IPS-15b (cell line): ENCODE measurements around the gene LMBRD2.
A peak's percentile ranks its signal among the peaks of the same experiment; 100 is the strongest.
"Not testable (repeated sequence)": the region's sequence is repeated elsewhere in the genome, so short reads cannot be mapped to it uniquely, and the experiment has no call there.

ENCODE experiments used
- H3K27me3 ChIP-seq: one replicate; pipeline ENCODE4 v1.6.1; 2013; ENCODE audit warnings: low read length; ENCODE audit not compliant: control insufficient read depth, insufficient read depth
- H3K36me3 ChIP-seq: one replicate; pipeline ENCODE4 v1.6.1; 2013; ENCODE audit warnings: low read length; ENCODE audit not compliant: control insufficient read depth, insufficient read depth
- H3K4me1 ChIP-seq: one replicate; pipeline ENCODE4 v1.6.1; 2013; ENCODE audit warnings: mild to moderate bottlenecking, low read length; ENCODE audit not compliant: control insufficient read depth, insufficient read depth
- H3K4me3 ChIP-seq: one replicate; pipeline ENCODE4 v1.5.1; 2013; ENCODE audit warnings: low read depth, low read length
- H3K9ac ChIP-seq: one replicate; pipeline ENCODE4 v1.6.1; 2013; ENCODE audit warnings: low read depth, mild to moderate bottlenecking, low read length
- H3K9me3 ChIP-seq: one replicate; pipeline ENCODE4 v1.6.1; 2013; ENCODE audit warnings: mild to moderate bottlenecking, low read length; ENCODE audit not compliant: control insufficient read depth, insufficient read depth

Gene LMBRD2

GRCh38 chr5:36151434-36152323 lies at the start of gene LMBRD2, which contains the start of gene SKP2:
Gene LMBRD2 (minus strand): TSS chr5:36151887. CDS start chr5:36143349, 8,538 bp downstream.
Gene SKP2 (plus strand): TSS chr5:36152111. CDS start chr5:36152263, 152 bp downstream.
- H3K27me3 ChIP-seq: no peaks in the 10 kb centered on the region
- no peaks in the 10 kb centered on the region for H3K9me3 ChIP-seq
- peaks cover under 1% of the 10 kb centered on the region for H3K36me3 ChIP-seq
- peak within 1 kb of the TSS; percentile 92 for H3K4me3 ChIP-seq
- H3K4me1 ChIP-seq: no peaks in the 10 kb centered on the region
- H3K9ac ChIP-seq: peak within 1 kb of the TSS; percentile 88

DNA sequence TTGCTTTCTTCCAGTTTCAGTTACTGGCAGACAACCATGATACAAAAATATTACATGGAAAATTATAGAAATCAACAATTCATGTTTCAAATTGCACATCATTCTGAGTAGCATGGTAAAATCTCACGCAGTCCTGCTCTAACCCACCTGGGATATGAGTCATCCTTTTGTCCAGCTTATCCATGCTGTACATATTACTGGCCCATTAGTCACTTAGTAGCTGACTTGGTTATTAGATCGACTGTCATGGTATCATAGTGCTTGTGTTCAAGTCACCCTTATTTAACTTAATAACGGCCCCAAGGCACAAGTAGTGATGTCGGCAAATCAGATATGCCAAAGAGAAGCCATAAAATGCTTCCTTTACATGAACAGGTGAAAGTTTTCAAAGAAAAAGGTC lies 48.8 kb upstream of the LMBRD2 start:
- Histone ChIP-seq H3K27me3 (no peaks in the 10 kb centered on the region), H3K4me3 (no peak overlapping the region), H3K9ac (no peak overlapping the region), H3K36me3 (no peaks in the 10 kb centered on the region), H3K9me3 (no peaks in the 10 kb centered on the region), H3K4me1 (no peaks in the 10 kb centered on the region)

DNA sequence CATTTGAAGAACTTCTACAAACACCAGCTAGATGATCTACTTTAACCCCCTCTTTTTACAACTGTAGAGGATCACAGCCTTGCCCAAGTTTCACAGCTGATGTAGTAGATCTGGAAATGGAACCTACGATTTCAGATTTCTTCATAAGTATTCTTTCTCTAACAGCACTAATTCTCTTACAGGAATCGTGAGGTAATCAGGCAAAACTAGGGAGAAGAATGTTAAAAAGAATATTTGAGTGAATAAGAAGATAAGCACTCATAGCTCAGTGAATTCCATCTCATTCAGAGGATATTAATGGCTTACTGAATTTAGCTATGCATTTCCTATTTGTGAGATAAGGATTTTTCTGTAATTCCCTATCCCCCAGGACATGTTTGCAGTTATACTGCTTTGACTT lies 47.9 kb upstream of the LMBRD2 start:
- Histone ChIP-seq H3K36me3 (no peaks in the 10 kb centered on the region), H3K9me3 (no peaks in the 10 kb centered on the region), H3K4me3 (no peak overlapping the region), H3K4me1 (no peaks in the 10 kb centered on the region), H3K27me3 (no peaks in the 10 kb centered on the region), H3K9ac (no peak overlapping the region)

GRCh38 chr5:36198783-36199182 lies 47.1 kb upstream of the LMBRD2 start:
- H3K4me1 ChIP-seq, H3K9me3 ChIP-seq, H3K9ac ChIP-seq, H3K36me3 ChIP-seq, H3K27me3 ChIP-seq, H3K4me3 ChIP-seq: not testable (repeated sequence)

GRCh38 chr5:36198281-36198680 lies 46.6 kb upstream of the LMBRD2 start:
- no peaks in the 10 kb centered on the region for H3K4me1 ChIP-seq
- H3K9ac ChIP-seq: no peak overlapping the region
- no peaks in the 10 kb centered on the region for H3K9me3 ChIP-seq
- H3K4me3 ChIP-seq: no peak overlapping the region
- no peaks in the 10 kb centered on the region for H3K36me3 ChIP-seq
- no peaks in the 10 kb centered on the region for H3K27me3 ChIP-seq

DNA sequence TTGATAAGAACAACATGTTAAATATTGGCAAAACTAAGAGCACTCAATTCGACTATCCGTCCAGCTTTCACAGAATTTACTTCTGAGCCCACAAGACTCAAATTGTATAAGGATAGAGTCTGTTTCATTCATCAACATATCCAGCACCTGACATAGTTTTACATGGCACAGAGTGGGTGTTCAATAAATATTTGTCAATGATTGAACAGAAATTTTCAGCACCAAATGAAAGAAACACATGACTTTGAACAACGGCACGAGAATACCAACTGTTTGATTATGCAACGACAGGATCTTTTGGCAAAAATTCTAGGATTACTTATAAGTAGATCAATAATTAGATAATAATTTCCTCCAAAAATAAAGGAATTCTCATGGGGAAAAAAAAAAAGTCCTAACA lies 42.1 kb upstream of the LMBRD2 start:
- no peaks in the 10 kb centered on the region for H3K4me1 ChIP-seq
- no peaks in the 10 kb centered on the region for H3K36me3 ChIP-seq
- H3K4me3 ChIP-seq: no peak overlapping the region
- H3K9me3 ChIP-seq: peaks cover 3% of the 10 kb centered on the region
- no peaks in the 10 kb centered on the region for H3K27me3 ChIP-seq
- no peak overlapping the region for H3K9ac ChIP-seq

DNA sequence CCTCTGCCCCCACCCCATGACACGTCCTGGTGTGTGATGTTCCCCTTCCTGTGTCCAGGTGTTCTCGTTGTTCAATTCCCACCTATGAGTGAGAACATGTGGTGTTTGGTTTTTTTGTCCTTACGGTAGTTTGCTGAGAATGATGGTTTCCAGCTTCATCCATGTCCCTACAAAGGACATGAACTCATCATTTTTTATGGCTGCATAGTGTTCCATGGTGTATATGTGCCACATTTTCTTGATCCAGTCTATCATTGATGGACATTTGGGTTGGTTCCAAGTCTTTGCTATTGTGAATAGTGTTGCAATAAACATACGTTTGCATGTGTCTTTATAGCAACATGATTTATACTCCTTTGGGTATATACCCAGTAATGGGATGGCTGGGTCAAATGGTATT lies 32.7 kb upstream of the LMBRD2 start:
- not testable (repeated sequence) for H3K9ac ChIP-seq, H3K36me3 ChIP-seq, H3K4me3 ChIP-seq

DNA sequence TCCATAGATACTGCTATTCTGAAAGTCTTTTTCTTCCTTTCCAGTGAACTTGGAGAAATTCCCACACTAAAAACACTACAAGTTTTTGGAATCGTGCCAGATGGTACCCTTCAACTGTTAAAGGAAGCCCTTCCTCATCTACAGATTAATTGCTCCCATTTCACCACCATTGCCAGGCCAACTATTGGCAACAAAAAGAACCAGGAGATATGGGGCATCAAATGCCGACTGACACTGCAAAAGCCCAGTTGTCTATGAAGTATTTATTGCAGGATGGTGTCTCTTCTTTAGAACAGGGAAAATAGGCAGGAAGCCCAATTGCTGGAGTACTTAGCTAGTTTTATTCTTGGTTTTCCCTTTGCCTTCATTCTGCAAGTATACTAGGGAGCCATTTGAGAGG lies 30.1 kb upstream of the LMBRD2 start:
- no peaks in the 10 kb centered on the region for H3K27me3 ChIP-seq
- H3K36me3 ChIP-seq: peaks cover 3% of the 10 kb centered on the region
- no peaks in the 10 kb centered on the region for H3K9me3 ChIP-seq
- no peak overlapping the region for H3K4me3 ChIP-seq
- no peak overlapping the region for H3K9ac ChIP-seq
- no peaks in the 10 kb centered on the region for H3K4me1 ChIP-seq

More for the DNA sequence above, 32.7 kb upstream of the LMBRD2 start:
- H3K9me3 ChIP-seq, H3K4me1 ChIP-seq, H3K27me3 ChIP-seq: not testable (repeated sequence)

GRCh38 chr5:36180556-36181350 lies 29.1 kb upstream of the LMBRD2 start:
- H3K9ac ChIP-seq: no peak overlapping the region
- H3K36me3 ChIP-seq: peaks cover 3% of the 10 kb centered on the region
- H3K4me3 ChIP-seq: no peak overlapping the region
- H3K4me1 ChIP-seq: no peaks in the 10 kb centered on the region
- no peaks in the 10 kb centered on the region for H3K27me3 ChIP-seq
- no peaks in the 10 kb centered on the region for H3K9me3 ChIP-seq

DNA sequence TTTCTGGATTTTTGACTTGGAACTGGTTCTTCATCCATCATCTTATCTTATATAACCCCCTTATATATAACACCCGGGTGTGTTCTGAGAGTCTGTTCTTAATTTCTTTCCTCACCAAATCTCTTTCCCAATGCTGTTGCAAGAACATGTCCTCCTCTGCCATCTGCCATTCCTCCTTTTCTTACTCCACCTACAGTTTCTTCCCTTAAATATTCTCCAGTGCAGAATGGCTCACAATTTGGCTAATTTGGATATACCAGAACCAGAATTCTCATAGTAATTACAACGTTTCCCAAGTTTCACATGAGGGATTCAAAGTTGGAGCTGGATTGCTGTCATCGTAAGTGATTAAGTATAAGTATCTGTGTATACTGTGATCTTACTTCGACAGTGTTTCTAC lies 28.3 kb upstream of the LMBRD2 start:
- no peaks in the 10 kb centered on the region for H3K4me1 ChIP-seq
- H3K27me3 ChIP-seq: no peaks in the 10 kb centered on the region
- H3K36me3 ChIP-seq: peaks cover 3% of the 10 kb centered on the region
- no peak overlapping the region for H3K9ac ChIP-seq
- H3K9me3 ChIP-seq: no peaks in the 10 kb centered on the region
- no peak overlapping the region for H3K4me3 ChIP-seq

- no peak overlapping the region for H3K9ac ChIP-seq
- no peaks in the 10 kb centered on the region for H3K9me3 ChIP-seq
- H3K36me3 ChIP-seq: peaks cover 3% of the 10 kb centered on the region
- H3K4me1 ChIP-seq: no peaks in the 10 kb centered on the region
- no peaks in the 10 kb centered on the region for H3K27me3 ChIP-seq
- no peak overlapping the region for H3K4me3 ChIP-seq
Measured at GRCh38 chr5:36178524-36178890, 26.8 kb upstream of the LMBRD2 start.
